Bronchial epithelial cell (primary cell): ENCODE measurements around the gene INO80. TPM values are rescaled to one million over a fixed set of nuclear protein-coding genes. Genes with fewer than 3 reads are reported as not detected.
A peak's percentile ranks its signal among the peaks of the same experiment; 100 is the strongest.

Source experiments
- DNase-seq: peaks from one replicate; pipeline ENCODE4 v3.0.0-alpha.2; 2010; ENCODE audit warnings: low read depth
- FAIRE-seq: peaks from 2 replicates; lab custom pipeline; 2011; peaks lifted over from hg19 to GRCh38; lab: Jason Lieb, UNC
- H3K27me3 ChIP-seq: 2 replicates; pipeline ENCODE4 v1.5.1; 2011; ENCODE audit warnings: low read length; ENCODE audit not compliant: control insufficient read depth, insufficient read depth
- H3K36me3 ChIP-seq: 2 replicates; pipeline ENCODE4 v1.5.1; 2011; ENCODE audit warnings: low read length; ENCODE audit not compliant: control insufficient read depth, insufficient read depth
- H3K4me3 ChIP-seq: 2 replicates; pipeline ENCODE4 v1.5.1; 2011; ENCODE audit warnings: mild to moderate bottlenecking, low read depth, low read length, control low read depth
- CTCF ChIP-seq: IDR thresholded peaks from 2 replicates; pipeline ENCODE4 v1.5.1; 2011; ENCODE audit warnings: mild to moderate bottlenecking, moderate library complexity, low read length, control low read depth, inconsistent platforms; ENCODE audit not compliant: insufficient read depth, severe bottlenecking
- total RNA-seq: library from RNA; depleted of rRNA; stranded (reverse); fragments of >200 nt; gene quantifications from 2 replicates; pipeline ENCODE4 v1.2.1, GENCODE V29; 2014

Gene INO80
- total RNA-seq, 1 donor from 2014 or later: 23.7 TPM

GRCh38 chr15:40931300-40932142 is 184.6 kb downstream of the INO80 start:
- TF ChIP-seq CTCF: no peak
- Histone ChIP-seq H3K27me3 (peaks cover 27% of the 10 kb centered on the region), H3K36me3 (no peaks in the 10 kb centered on the region), H3K4me3 (no peak overlapping the region)
- FAIRE-seq (no peak), DNase-seq (no peak)

- Histone ChIP-seq H3K4me3 (peak overlapping the region; percentile 14), H3K36me3 (no peaks in the 10 kb centered on the region), H3K27me3 (peaks cover 36% of the 10 kb centered on the region)
- DNase-seq (peak; percentile 30), FAIRE-seq (no peak)
- TF ChIP-seq CTCF: peak; percentile 83
Measured at GRCh38 chr15:40930430-40931299, 185.4 kb downstream of the INO80 start.

- TF ChIP-seq CTCF: no peak
- DNase-seq: no peak
- FAIRE-seq: no peak
- peak overlapping the region; percentile 38 for H3K4me3 ChIP-seq
- peaks cover 42% of the 10 kb centered on the region for H3K27me3 ChIP-seq
- no peaks in the 10 kb centered on the region for H3K36me3 ChIP-seq
Measured at GRCh38 chr15:40929660-40930429, 186.2 kb downstream of the INO80 start.

Other genes starting within 250 kb of the INO80 start
- 7.1 and 38.7 TPM in 2 replicates for gene RHOV, start 242.0 kb downstream of the INO80 start, total RNA-seq
- 26.3 and 30.6 TPM in 2 replicates for gene VPS18, start 221.8 kb downstream of the INO80 start, total RNA-seq
- 0.13 TPM in 1 of 2 replicates, not detected in the other for gene DLL4, start 186.9 kb downstream of the INO80 start, total RNA-seq
- 24.7 and 59.8 TPM in 2 replicates for gene CHAC1, start 162.8 kb downstream of the INO80 start, total RNA-seq
- gene EXD1, start 114.5 kb upstream of the INO80 start, total RNA-seq: under 0.01 and 0.13 TPM in 2 replicates
- gene CHP1, start 115.0 kb upstream of the INO80 start, total RNA-seq: 63.6 and 75.8 TPM in 2 replicates
- gene OIP5, start 216.3 kb upstream of the INO80 start, total RNA-seq: 0.26 and 0.38 TPM in 2 replicates
- gene NUSAP1, start 216.6 kb upstream of the INO80 start, total RNA-seq: 3.7 and 4.1 TPM in 2 replicates